H1 (cell line): ENCODE results near the gene NDUFA13. TPM values are rescaled to one million over a fixed set of nuclear protein-coding genes. Genes with fewer than 3 reads are reported as not detected.

Source experiments
- RNF2 ChIP-seq: fragments of 200-900, 300-1000 bp; sonication (generic); IDR thresholded peaks from 2 replicates; pipeline ENCODE4 v1.7.1; 2016; ENCODE audit warnings: borderline replicate concordance, low read depth, mild to moderate bottlenecking, antibody characterized with exemption, low read length; ENCODE audit not compliant: poor library complexity, severe bottlenecking; ENCODE audit errors: missing control alignments
- polyA plus RNA-seq, 7 experiments: library from polyadenylated mRNA; depleted of rRNA in 3 of 7; stranded (reverse) in 5 of 7; unstranded in 2 of 7; fragments of >200 nt in 5 of 7; fragments of 200-250 nt in 2 of 7; gene quantifications; 1 replicate in 5 of 7; 2 replicates in 1 of 7; 4 replicates in 1 of 7; pipeline versions ENCODE4 v1.2.1 to v1.2.3, GENCODE V29; 2011 to 2013; ENCODE audit warnings: missing spikeins in 2 of 7, mixed read lengths in 2 of 7
- total RNA-seq: library from RNA; stranded (reverse); fragmentation: NEBNext Ultra II Directional; extraction: Animal tissue kit (Norgen Biotek cat#: 25700); gene quantifications from 2 replicates; pipeline ENCODE4 v1.2.1, GENCODE V29; 2021

Gene NDUFA13
- total and polyA plus RNA-seq, 2 of the 8 experiments (the other 6 are each of a cell fraction or from before 2014, with no cell fraction given), result 413 to 1,105 TPM

DNA sequence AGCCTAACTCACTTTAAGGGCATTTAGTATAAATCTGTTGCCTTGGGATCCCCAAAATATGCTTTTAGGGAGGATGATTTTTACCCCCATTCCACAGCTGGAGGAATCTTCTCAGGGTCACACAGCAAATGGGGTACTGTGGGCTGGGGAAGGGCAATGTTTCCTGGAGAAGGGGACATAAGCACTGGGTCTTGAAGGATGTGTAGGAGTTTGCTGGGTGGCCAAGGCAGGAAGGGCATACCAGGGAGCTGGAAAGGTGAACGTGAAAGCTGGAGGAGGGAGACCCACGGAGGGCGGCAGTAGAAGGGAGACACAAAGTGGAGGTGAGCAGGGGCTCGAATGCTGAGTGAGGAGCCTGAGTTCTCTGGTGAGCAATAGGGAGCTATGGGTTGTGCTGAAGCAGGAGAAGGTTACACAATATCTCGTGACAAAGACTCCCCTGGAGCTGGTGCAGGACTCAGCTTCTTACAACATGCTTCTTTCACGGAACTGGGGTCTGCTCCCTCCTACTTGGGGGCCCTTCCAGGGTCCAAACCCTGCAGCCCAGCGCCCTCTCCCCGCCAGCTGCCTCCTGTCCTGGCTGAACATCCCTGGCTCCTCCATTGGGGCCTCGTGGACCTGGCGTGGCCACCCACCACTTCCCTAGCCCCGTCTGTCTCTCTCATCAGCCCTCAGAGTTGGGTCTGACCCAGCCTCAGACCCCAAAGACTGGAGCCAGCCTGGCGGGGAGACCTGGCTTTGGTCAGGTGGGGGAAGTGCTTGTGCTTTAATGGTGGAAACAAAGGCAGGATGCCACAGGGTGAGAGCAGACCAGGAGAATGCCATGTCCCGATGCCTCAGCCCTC, 33.1 kb downstream of the NDUFA13 start (continued):
- TF ChIP-seq RNF2, result no peak
- TF ChIP-seq, all 59 proteins: peak for 0
